DMS153 treated with DMSO at 0.1 percent for 48 hours (cell line): ENCODE data around the gene SNED1.
"Not testable (repeated sequence)": the region's sequence is repeated elsewhere in the genome, so short reads cannot be mapped to it uniquely, and the experiment has no call there.

ENCODE experiments used
- DNase-seq: peaks from one replicate; lab custom pipeline; 2025; ENCODE audit not compliant: unreplicated experiment; lab: John Stamatoyannopoulos, UW

SNED1 gene

GRCh38 chr2:241104611-241105010 is 106.2 kb downstream of the SNED1 start:
- not testable (repeated sequence) for DNase-seq

- DNase-seq, result no peak
Measured at GRCh38 chr2:241105641-241106040, 107.2 kb downstream of the SNED1 start.

GRCh38 chr2:241107031-241107783 is 108.8 kb downstream of the SNED1 start:
- DNase-seq, result no peak

GRCh38 chr2:241108271-241109209 is 110.1 kb downstream of the SNED1 start:
- DNase-seq, result no peak

- DNase-seq, result no peak
Measured at GRCh38 chr2:241109210-241110088, 111.0 kb downstream of the SNED1 start.

GRCh38 chr2:241110089-241110606 is 111.7 kb downstream of the SNED1 start:
- no peak for DNase-seq

GRCh38 chr2:241110607-241111439 is 112.4 kb downstream of the SNED1 start:
- no peak for DNase-seq

GRCh38 chr2:241111440-241111805 is 113.0 kb downstream of the SNED1 start:
- DNase-seq, result no peak

GRCh38 chr2:241112046-241112445 is 113.6 kb downstream of the SNED1 start:
- no peak for DNase-seq

- no peak for DNase-seq
Measured at GRCh38 chr2:241112592-241112991, 114.2 kb downstream of the SNED1 start.

- no peak for DNase-seq
Measured at GRCh38 chr2:241114836-241115235, 116.4 kb downstream of the SNED1 start.

GRCh38 chr2:241115361-241115760 is 116.9 kb downstream of the SNED1 start:
- no peak for DNase-seq

- no peak for DNase-seq
Measured at GRCh38 chr2:241116606-241117560, 118.5 kb downstream of the SNED1 start.

GRCh38 chr2:241118737-241119505 is 120.5 kb downstream of the SNED1 start:
- no peak for DNase-seq

GRCh38 chr2:241120440-241120839 is 122.0 kb downstream of the SNED1 start:
- no peak for DNase-seq

GRCh38 chr2:241121008-241121407 is 122.6 kb downstream of the SNED1 start:
- no peak for DNase-seq

GRCh38 chr2:241122376-241123002 is 124.1 kb downstream of the SNED1 start:
- no peak for DNase-seq
